ENCODE measurements around the gene MAPKAPK3. TPM values are rescaled to one million over a fixed set of nuclear protein-coding genes. Genes with fewer than 3 reads are reported as not detected.

The MAPKAPK3 gene
- total RNA-seq, 4 donors from 2014 or later: 25.4 to 54.6 (median 41.0) TPM

DNA sequence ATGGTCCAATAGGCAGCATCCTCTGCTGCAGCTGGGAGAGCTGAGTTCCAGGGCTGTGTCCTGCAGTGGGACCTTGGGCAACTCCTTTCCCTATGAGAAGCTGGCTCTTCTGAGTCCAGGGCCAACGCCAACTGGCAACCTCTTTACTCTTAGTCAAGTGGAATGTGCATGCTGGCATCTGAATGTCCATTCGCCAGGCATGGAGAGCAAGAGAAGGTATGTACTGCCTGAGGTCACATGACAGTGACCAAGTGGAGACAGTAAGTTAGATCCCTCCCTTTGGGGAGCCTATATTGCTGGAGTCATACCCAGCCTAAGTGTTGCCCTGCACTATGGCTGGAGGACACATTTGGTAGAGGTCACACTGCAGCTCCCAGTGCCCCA is 35.5 kb upstream of the MAPKAPK3 start:
- TF ChIP-seq, protein P1, sequence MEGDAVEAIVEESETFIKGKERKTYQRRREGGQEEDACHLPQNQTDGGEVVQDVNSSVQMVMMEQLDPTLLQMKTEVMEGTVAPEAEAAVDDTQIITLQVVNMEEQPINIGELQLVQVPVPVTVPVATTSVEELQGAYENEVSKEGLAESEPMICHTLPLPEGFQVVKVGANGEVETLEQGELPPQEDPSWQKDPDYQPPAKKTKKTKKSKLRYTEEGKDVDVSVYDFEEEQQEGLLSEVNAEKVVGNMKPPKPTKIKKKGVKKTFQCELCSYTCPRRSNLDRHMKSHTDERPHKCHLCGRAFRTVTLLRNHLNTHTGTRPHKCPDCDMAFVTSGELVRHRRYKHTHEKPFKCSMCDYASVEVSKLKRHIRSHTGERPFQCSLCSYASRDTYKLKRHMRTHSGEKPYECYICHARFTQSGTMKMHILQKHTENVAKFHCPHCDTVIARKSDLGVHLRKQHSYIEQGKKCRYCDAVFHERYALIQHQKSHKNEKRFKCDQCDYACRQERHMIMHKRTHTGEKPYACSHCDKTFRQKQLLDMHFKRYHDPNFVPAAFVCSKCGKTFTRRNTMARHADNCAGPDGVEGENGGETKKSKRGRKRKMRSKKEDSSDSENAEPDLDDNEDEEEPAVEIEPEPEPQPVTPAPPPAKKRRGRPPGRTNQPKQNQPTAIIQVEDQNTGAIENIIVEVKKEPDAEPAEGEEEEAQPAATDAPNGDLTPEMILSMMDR (IDR thresholded peaks at IDR 0.05): no peak
- DNase-seq (ENCODE audit: low spot score): no peak
- ATAC-seq (ENCODE audit: low FRiP score): no peak

GRCh38 chr3:50582083-50582482 is 34.9 kb upstream of the MAPKAPK3 start:
- ATAC-seq (ENCODE audit: low FRiP score) (no peak), DNase-seq (ENCODE audit: low spot score) (no peak)
- TF ChIP-seq, protein P1 (IDR thresholded peaks at IDR 0.05): no peak

GRCh38 chr3:50583897-50584296 is 33.1 kb upstream of the MAPKAPK3 start:
- TF ChIP-seq, protein P1 (IDR thresholded peaks at IDR 0.05): no peak
- DNase-seq (ENCODE audit: low spot score): no peak
- peak; percentile 37 for ATAC-seq (ENCODE audit: low FRiP score)

DNA sequence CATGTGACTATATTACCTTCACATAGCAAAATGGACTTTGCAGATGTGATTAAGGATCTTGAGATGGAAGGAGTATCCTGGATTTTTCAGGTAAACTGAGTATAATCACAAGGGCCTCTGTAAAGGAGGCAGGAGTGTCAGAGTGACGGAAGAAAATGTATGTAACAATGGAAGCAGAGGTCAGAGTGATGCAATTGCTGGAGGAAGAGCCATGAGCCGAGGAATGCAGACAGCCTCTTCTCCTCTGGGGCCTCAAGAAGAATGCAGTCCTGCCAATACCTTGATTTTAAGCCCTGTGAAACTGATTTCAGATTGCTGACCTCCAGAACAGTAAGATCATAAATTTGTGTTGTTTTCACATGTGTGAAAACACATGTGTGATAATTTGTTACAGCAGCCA is 32.6 kb upstream of the MAPKAPK3 start:
- DNase-seq (ENCODE audit: low spot score) (no peak), ATAC-seq (ENCODE audit: low FRiP score) (no peak)
- TF ChIP-seq, protein P1 (IDR thresholded peaks at IDR 0.05): no peak

DNA sequence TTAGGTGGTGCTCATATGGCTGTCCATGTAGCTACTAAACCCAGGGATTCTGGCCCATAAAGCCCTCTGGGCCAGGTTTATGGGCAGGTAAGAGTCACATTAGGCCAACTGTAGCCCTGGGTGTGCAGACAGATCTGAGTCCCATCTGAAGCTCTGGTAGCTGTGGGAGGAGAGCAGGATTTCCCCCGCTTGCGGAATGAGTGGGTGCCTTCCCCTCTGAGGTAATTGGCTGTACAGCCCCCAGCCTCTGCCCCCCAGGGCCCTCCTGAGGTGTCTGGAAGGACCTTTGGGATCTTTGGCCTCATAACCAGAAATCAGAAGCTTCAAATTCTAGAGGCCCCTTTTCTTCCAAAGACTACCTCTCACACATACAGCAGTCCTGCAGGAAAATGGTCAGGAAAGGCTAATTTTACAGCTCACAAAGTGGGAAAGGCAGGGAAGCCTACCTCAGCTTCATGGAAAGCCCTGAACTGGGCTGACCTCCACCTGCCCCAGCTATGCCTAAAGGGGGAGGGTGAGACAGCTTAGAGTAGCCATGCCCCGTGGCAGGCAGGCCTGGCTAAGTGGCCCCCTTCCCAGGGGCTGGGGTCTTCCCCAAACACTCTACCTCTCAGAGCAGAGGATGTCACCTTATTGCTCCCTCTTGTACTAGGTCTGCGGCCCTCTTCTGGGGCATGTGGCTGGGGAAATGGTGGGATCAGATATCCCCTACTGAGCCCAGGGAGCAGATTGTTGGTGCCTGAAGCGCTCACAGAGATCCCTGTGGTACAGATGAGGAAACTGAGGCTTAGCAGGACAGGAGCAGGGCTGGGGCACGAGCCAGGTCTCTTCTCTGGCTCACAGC is 30.8 kb upstream of the MAPKAPK3 start:
- no peak for ATAC-seq (ENCODE audit: low FRiP score)

DNA sequence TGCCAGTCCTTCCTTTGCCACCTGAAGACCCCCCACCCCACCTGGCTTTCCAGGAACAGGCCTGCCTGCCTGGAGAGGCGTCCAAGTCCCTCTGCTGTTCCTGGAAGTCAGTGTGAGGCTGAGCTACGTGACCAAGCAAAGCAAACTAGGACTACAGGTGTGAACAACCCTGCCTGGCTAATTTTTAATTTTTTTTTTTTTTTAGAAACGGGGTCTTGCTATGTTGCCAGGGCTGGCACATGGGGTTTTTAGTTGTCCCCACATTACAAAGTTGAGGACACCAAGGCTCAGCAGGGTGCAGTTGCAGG is 30.2 kb upstream of the MAPKAPK3 start:
- DNase-seq (ENCODE audit: low spot score) (no peak), ATAC-seq (ENCODE audit: low FRiP score) (no peak)
- TF ChIP-seq, protein P1 (IDR thresholded peaks at IDR 0.05): no peak

More for the DNA sequence above, 30.8 kb upstream of the MAPKAPK3 start:
- no peak for DNase-seq (ENCODE audit: low spot score)
- TF ChIP-seq, protein P1 (IDR thresholded peaks at IDR 0.05): no peak

DNA sequence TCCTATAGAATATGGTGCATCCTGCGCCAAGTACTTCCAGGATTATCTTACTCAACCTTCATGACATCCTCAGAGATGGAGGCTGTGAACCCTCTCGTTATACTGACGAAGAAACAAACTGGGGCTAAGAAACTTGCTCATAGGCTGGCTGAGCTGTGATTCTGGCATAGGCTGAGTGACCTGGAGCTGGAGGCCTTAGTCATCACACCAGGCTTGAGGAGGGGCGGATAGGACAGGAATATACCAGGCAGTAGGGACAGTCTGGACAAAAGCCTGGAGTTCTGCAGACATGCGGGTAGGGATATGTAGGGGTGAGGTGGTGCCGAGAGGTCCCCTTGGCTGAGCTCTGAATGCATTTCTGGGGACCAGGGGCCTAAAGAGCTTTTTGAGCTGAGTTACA is 29.6 kb upstream of the MAPKAPK3 start:
- ATAC-seq (ENCODE audit: low FRiP score) (no peak), DNase-seq (ENCODE audit: low spot score) (no peak)
- TF ChIP-seq, protein P1 (IDR thresholded peaks at IDR 0.05): no peak
